Myocyte (in vitro differentiated cells): ENCODE data around the gene POLE2. TPM values are rescaled to one million over a fixed set of nuclear protein-coding genes. Genes with fewer than 3 reads are reported as not detected.
"Not testable (repeated sequence)": the region's sequence is repeated elsewhere in the genome, so short reads cannot be mapped to it uniquely, and the experiment has no call there.

Source experiments
- DNase-seq: peaks from one replicate; pipeline ENCODE4 v3.0.0-alpha.2; 2012; ENCODE audit warnings: low read depth
- total RNA-seq: library from RNA; depleted of rRNA; stranded (reverse); fragments of >200 nt; gene quantifications from 2 replicates; pipeline ENCODE4 v1.2.3, GENCODE V29; 2014

POLE2 gene
- total RNA-seq, 1 donor from 2014 or later, result 1.7 TPM

DNA sequence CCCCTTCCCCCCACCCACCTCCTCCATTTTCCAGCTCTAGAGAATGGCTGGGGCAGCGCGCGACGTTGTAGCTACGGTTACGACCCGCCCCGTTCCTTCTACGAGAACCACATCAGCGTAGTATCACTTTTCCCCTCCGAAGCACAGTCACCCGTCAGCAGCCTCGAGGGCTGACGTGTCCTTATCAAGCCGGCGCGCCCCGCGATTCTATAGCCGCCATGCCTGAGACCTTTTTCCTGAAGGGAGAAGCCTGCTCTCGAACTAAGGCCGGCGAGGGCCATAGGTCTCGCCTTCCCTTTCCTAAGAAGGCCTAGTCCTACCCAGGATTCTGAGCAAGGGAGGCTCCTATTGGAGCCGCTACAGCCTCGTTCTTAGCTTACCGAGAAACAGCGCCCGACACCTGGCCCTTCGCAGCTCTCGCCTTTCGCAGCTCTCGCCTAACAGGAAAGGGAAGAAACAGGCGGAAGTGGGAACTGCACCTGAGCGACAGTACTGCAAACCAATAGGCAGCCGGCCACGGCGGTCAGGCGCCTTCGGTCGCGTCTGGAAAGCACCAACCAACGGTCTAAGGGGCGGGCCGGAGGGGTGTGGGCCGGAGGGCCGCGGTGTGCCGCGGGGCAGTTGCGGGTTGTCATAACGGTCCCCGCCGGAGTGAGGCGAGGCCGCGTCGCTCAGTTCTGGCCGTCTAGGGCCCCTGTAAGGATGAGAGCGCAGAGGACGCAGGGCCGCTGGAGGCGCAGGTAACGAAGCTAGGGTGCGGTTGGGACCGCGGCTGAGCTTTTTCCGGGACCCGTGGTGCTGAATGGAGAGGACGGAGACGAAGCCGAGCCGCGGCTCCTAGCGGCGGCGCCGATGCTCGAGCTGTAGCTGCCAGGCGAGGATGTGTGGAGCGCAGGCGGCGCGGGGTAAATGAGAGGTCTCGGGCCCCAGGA, 67.6 kb downstream of the POLE2 start, which contains the start of the genes MGAT2 and RPL36AL:
Gene MGAT2, plus strand, starts transcription at position 618 of the 932 bp plus-strand sequence. CDS start 470 bp downstream, outside the sequence.
Gene RPL36AL, minus strand, starts transcription at position 445 of the 932 bp plus-strand sequence. CDS start 1,522 bp downstream, outside the sequence.
- DNase-seq, result peak; percentile 98

DNA sequence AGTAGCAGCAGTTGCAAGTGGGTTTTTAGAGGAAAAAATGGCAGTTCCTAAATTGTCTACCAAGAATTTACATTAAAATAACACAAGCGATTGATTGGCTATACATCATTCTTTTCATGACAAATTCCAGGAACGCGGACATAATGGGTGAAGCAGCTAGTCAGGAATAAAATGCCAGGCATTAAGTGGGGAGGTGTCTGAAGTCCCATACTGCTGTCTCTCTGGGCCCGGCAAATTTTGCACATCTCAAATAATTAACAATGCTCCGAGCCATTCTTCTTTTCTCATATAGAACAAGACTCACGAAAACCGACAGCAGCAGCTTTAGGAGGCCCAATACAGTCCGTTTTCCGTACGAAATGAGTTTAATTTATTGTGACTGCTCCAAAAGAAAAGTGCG, 68.3 kb downstream of the POLE2 start:
- DNase-seq, result no peak

DNA sequence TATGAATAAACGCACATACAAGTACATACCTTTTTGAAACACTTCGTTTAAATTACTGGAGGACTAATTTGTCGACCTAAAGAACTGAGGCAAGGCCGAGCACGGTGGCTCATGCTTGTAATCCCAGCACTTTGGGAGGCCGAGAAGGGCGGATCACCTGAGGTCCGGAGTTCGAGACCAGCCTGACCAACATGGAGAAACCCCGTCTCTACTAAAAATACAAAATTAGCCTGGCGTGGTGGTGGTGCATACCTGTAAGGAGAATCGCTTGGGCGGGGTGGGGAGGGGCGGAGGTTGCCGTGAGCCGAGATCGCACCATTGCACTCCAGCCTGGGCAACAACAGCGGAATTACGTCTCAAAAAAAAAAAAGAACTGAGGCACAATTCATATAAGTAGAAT, 68.7 kb downstream of the POLE2 start:
- DNase-seq, result not testable (repeated sequence)

DNA sequence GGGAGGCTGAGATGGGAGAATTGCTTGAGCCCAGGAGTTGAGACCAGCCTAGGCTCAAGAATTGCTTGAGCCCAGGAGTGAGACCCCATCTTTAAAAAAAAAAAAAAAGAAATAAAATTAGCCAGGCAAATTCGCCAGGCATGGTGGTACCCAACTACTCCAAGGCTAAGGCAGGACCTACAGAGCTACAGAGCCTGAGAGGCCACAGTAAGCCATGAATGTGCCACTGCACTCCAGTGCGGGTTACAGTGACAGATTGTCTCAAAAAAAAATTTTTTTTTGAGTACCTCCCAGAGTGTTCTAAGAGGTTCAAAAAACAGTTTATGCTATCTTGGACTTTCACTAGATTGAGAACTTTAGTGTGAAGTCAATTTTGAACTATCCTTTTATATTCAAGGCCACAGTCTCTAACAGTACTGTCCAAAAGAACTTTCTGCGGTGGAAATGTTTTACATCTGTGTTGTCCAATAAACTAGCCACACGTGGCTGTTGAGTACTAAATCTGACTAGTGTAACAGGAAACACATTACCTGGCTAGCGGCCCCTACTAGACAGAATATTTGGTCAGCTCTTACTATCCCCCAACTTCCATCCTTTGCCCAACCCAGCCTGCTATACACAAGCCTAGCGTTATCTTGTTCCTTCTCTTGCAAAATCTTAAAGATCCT, 70.0 kb downstream of the POLE2 start:
- DNase-seq, result no peak

DNA sequence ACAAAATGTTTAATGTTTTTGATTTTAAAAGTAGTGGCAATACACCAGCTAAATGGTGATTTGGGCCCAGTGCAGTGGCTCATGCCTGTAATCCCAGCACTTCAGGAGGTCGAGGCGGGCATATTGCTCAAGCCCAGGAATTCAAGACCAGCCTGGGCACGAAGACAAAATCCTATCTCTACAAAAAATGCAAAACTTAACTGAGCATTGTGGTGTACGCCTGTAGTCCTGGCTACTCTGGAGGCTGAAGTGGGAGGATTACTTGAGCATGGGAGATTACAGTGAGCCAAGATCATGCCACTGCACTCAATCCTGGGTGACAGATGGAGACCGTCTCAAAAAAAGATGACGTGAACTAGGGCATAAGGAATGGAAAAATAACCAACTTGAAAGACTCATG, 72.2 kb downstream of the POLE2 start:
- DNase-seq, result no peak

DNA sequence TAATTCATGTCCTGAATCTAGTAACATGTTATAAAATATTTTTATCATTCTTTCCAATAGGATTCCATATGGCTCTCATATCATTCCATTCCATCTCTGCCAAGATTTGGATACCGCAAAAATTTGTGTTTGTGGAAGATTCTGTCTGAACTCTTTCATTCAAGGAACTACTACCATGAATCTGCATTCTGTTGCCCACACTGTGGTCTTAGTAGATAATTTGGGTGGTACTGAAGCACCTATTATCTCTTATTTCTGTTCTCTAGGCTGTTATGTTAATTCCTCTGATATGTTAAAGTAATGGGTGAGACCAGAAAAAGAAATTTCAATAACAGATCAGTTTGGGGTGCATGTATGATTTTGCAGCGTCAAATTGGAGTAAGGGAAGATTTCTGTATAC, 73.8 kb downstream of the POLE2 start:
- no peak for DNase-seq

DNA sequence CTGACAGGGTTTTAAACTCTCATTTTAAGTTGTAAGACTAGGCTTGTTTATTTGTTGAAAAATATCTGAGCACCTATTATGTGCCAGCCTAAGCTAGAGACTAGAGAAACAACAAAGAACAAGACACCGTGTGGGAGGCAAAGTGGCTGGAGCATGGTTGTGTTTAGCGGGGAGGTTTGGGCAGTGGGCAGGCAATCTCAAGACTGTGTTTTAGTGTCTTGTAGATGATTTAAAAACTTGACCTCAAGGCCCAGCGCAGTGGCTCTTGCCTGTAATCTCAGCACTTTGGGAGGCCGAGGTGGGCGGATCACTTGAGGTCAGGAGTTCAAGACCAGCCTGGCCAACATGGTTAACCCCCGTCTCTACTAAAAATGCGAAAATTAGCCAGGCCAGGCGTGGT, 75.3 kb downstream of the POLE2 start:
- no peak for DNase-seq

DNA sequence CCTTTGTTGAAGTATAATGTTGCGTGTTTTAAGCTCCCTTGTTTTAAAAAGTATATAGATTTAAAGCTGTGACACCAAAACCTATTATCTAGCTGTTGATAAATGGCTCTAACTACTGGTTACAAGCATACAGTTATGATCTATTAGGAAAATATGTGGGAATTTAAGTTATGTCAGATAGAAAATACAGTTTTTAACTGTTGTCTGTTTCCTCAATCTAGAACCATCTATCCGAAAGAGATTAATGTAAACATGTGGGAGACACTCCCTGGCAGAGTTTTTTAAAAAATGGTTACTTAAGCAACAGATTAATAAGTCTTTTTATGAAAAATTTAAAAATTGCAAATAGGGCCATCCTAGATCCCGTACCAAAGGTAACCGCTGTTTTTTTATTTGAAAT, 75.8 kb downstream of the POLE2 start:
- DNase-seq, result no peak

DNA sequence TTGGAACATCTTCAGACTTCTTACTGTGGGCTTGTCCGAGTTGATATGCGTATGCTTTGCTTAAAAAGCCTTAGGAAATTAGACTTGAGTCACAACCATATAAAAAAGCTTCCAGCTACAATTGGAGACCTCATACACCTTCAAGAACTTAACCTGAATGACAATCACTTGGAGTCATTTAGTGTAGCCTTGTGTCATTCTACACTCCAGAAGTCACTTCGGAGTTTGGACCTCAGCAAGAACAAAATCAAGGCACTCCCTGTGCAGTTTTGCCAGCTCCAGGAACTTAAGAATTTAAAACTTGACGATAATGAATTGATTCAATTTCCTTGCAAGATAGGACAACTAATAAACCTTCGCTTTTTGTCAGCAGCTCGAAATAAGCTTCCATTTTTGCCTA, 80.4 kb downstream of the POLE2 start:
- no peak for DNase-seq

DNA sequence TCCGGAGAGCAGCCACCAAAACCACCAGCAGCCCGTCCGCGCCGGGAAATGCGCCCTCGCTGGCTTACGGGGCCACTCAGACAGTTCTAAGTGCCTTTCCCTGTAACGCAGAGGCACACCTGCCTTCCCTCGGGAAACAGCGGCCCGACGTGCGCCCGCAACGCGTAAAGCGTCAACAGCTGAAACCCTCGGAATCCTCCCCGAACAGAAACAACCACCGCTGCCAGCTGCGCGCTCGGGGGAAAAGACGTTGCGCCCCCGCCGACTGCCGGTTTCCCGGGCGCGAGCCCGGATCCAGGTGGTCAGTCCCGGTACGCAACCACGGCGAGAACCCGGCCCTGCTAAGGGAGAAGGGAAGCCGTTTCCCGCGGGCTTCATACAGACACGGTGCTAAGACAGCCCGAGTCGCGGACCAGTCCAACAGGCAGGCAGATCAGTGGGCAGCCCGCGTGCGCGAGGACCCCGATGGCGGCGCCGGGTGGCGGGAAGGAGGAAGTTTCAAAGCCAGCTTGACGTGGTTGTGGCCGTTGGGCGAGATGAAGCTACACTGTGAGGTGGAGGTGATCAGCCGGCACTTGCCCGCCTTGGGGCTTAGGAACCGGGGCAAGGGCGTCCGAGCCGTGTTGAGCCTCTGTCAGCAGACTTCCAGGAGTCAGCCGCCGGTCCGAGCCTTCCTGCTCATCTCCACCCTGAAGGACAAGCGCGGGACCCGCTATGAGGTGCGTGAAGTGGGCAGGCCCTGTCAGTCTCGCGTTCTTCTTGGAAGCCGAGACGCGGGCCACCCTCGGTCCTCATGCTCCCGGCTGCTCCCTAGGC, 89.3 kb downstream of the POLE2 start, which contains the start of gene LRR1:
Gene LRR1, plus strand, starts transcription at position 456 of the 816 bp plus-strand sequence. Its CDS starts 81 bp downstream, at position 537.
- peak; percentile 88 for DNase-seq

DNA sequence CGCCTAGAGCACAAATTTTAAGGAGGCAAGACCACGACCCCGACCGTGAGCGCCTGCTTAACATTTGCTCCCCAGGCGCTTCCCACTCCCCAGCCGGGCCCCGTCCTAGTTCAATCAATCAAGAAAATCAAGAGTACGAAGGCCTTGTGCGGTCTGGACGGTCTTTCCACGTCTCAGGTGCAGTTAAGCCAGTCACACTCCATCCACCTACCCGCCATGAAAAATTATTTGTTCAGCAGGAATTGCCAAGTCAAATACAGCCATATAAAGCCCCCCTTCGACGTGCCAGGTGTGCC, 89.9 kb downstream of the POLE2 start:
- no peak for DNase-seq

DNA sequence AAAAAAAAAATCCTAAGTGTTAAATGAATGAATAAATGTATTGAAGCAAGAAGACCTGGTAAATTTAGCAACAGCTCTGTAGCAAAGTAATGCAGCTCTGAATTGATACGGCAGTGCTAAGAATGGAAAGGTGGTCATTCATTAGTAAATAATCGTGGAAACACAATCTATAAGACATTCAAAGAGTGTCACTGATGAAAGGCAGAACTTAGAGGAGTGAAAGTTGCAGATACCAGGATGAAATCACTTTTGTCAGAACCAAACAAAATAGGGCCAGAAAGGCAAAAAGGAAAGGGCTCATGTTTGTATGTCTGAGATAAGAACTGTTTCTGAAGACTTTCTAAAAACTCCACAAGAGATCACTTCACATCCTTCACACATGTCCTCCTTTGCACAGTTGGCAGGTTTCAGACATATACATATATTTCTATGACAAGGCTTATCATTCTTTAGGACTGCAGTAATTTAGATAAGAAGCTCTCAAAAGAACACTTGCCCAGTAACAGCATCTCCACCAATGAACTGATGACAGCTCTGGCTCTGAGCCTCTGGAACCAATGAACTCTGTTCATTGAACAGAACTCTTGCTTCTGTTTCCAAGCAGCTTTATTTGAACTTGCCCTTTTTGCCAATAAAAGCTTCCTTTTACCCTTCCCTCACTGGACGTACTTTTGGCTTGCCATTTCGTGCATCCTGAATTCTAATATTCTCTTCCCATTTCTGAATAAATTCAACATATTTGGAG, 93.5 kb downstream of the POLE2 start:
- no peak for DNase-seq

Other genes starting within 250 kb of the POLE2 start
- gene RPS29, start 101.8 kb downstream of the POLE2 start, total RNA-seq, result 2,887 and 4,246 TPM in 2 replicates
- gene LRR1, start 89.3 kb downstream of the POLE2 start, total RNA-seq, result 6.6 and 9.1 TPM in 2 replicates
- 120 and 143 TPM in 2 replicates for gene RPL36AL, start 67.6 kb downstream of the POLE2 start, total RNA-seq
- gene MGAT2, start 67.4 kb downstream of the POLE2 start, total RNA-seq, result 66.5 and 69.9 TPM in 2 replicates
- 12.5 and 15.6 TPM in 2 replicates for gene DNAAF2, start 53.0 kb downstream of the POLE2 start, total RNA-seq
- gene KLHDC1, start 4.9 kb upstream of the POLE2 start, total RNA-seq, result 4.9 and 6.1 TPM in 2 replicates
- gene KLHDC2, start 79.9 kb upstream of the POLE2 start, total RNA-seq, result 96.8 and 101 TPM in 2 replicates
- 58.2 and 72.9 TPM in 2 replicates for gene NEMF, start 164.6 kb upstream of the POLE2 start, total RNA-seq
- 43.4 and 50.9 TPM in 2 replicates for gene ARF6, start 204.9 kb upstream of the POLE2 start, total RNA-seq